NCI-H345 (cell line): ENCODE results near the gene TRIM27.
"Not testable (repeated sequence)": the region's sequence is repeated elsewhere in the genome, so short reads cannot be mapped to it uniquely, and the experiment has no call there.

ENCODE experiments used
- DNase-seq: peaks from one replicate; lab custom pipeline; 2025; lab: John Stamatoyannopoulos, UW

TRIM27 gene

DNA sequence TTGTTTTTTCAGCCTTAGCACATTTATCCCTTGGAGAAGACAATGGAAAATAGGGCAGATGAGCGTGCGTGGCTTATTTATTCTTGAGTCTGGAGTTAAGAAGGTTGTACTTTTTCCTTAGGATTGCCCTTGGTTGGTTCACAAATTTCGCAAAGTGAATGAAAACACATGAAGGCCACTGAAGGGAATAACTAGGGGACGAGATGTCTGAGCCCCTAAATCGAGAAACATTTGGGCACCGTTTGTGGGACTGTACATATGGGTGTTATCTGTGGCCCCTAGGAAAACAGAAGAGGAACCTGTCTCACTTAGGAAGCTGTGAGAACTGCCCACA is 19.4 kb upstream of the TRIM27 start:
- no peak for DNase-seq

DNA sequence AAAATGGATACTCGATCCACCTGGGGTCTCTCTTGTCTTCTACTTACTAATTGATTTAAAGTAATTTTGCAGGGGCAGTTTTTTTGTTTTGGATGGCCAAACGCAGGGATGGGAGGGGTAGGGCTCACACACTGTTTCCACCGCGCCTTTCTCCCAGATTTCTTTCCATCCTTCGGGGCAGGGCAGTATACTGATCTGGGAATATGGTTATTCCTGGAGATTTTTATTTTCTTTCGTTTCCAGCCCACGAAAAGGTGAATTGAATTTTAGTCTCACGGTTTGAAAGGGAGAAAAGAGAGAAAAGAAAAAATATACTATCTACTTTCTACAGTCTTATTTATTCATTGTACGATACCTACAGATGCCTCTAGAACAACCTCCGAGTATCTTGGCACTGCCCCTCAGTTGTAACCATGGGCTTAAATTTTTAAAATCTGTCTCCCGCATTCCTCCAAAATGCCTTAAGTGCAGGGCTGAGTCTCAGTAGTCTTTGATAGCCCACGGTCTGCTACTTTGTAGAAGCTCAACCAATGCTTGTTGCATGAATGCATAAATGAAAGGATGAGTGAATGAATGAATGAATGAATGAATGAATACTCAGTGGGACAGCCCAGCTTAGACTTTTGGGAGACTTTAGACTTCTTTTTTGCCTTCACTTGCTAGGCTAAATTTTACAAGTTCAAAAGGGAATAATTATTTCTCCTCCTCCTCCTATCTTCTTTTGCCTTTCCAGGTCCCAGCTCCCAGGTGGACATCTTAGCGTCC is 18.1 kb upstream of the TRIM27 start:
- no peak for DNase-seq

- DNase-seq = peak; percentile 86
Measured at GRCh38 chr6:28940858-28941683, 17.3 kb upstream of the TRIM27 start.

- peak; percentile 65 for DNase-seq
Measured at GRCh38 chr6:28940294-28940857, 16.6 kb upstream of the TRIM27 start.

DNA sequence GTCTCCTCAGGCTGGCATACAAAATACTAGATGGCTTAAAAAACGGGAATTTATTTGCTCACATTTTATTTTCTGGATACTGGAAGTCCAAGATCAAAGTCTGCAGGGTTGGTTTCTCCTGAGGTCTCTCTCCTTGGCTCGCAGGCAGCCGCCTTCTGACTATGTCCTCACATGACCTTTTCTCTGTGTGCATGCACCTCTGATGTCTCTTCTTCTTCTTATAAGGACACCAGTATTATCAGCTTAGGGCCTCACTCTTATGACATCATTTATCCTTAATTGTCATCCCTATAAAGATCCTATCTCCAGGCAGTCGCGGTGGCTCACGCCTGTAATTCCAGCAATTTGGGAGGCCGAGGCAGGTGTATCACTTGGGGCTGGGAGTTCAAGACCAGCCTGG is 9.3 kb upstream of the TRIM27 start:
- no peak for DNase-seq

DNA sequence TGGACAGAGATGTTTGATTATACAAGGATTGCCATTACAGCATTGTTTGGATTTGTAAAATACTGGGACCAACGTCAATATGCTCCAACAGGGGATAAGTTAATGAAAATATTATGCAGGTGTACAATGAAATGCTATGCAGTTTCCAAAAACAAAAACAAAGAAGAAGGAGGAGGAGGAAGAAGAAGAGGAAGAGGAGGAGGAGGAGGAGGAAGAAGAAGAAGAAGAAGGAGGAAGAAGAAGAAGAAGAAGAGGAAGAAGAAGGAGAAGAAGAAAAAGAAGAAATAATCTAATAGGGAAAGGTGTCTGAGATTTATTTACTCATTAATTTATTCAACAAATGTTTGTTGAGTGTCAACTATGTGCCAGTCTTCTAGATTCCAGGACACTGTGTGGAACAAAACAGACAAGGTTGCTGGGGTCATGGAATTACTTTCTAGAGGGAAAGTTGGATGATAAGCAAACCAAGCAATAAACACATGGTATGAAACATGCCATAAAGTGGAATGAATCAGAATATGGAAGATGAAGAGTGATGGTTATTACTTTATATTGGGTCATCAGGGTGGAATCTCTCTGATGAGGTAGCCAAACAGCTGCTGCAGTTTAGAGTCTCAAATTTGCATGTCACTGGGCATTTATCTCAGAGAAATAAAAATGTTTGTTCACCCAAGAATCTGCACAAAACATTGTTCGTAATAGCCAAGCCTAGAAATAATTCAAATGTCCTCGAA is 6.3 kb upstream of the TRIM27 start:
- no peak for DNase-seq

DNA sequence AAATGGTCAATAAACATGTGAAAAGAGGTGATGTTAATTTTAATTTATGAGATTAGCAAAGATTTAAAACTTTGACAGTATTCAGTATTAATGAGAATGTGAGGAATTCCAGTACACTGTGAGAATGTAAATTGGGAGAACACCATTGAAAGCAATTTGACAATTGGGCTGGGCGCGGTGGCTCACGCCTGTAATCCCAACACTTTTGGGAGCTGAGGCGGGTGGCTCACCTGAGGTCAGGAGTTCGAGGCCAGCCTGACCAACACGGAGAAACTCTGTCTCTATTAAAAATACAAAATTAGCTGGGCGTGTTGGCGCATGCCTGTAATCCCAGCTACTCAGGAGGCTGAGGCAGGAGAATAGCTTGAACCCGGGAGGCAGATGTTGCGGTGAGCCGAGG is 5.6 kb upstream of the TRIM27 start:
- DNase-seq = not testable (repeated sequence)

GRCh38 chr6:28927846-28928245 is 4.1 kb upstream of the TRIM27 start:
- DNase-seq = no peak

DNA sequence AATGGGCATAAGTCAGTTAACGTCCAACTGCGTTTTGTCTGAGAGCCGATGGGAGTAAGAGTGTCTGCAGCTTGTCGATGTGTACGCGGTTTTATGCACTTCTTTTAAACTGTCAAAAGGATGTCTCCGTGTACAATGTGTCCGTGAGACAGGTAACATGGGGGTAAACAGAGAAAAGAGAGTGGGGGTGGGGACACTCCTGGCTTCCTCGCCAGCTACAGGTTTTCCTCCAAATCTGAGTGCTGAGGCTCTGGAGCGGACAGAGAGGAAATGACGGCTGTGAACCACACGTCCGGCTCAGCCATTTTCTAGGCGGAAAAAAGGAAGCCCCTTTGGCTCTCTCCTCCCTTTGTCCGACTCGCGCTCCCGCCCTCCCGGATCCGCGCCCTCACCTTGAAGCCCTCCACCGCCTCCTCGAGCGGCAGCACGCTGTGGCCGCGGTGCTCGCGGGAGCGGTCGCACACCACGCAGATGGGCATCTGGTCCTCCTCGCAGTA is 916 bp downstream of the TRIM27 start:
- DNase-seq = peak; percentile 49

DNA sequence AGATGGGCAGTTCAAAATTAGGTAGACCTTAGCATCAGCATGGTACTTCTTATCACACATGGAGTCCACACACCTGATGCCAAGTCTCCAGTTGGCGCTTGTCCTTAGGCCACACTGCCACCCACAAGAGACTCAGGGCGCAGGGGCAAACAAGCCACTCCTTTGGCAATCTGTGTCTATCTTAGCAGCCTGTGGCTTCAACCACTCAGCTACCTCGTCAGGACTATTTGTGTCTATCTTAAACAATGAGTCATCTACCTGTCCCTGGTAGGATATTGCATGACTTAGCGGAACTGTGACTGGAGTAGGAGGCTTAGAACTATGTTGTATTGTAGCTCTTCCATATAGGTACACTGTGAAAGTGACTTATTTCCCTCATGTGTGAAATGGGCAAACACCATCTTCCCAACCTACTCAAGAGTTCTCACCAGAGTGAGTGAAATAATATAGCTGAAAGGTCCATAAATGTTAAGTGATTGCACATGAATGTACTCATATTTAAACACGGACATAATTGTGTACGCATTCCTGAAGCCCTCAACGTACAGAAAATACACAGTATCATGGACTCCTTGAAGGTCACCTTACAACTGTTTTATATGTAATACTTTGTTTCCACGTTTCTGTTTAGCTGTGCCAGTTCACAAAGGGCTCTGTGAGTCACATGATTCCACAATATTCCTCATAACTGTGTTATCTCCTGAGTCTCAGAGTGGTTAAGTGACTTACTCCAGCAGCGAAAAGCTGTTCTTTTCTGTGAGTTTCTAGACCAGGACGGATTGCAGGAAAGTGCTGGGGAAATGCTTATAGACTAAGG is 1.6 kb downstream of the TRIM27 start:
- DNase-seq = peak; percentile 5

DNA sequence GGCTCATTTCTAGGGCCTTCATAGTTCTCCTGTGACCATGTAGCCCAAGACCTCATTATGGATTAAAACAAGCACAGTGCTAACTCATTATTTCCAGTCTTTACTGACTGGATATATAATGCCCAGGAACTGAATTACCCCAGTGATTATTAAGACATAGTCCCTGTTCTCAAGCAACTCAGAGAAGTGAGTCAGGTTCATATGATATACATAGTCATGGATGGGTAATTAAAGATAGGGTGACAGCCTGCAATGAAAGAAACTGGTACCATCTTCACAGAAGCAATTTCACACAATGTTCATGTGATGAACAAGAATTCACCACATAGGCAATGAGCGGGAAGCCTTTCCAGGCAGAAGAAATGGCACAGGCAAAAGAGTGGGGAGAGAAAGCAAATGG is 3.5 kb downstream of the TRIM27 start:
- no peak for DNase-seq

GRCh38 chr6:28914941-28915340 is 8.8 kb downstream of the TRIM27 start:
- DNase-seq = no peak

DNA sequence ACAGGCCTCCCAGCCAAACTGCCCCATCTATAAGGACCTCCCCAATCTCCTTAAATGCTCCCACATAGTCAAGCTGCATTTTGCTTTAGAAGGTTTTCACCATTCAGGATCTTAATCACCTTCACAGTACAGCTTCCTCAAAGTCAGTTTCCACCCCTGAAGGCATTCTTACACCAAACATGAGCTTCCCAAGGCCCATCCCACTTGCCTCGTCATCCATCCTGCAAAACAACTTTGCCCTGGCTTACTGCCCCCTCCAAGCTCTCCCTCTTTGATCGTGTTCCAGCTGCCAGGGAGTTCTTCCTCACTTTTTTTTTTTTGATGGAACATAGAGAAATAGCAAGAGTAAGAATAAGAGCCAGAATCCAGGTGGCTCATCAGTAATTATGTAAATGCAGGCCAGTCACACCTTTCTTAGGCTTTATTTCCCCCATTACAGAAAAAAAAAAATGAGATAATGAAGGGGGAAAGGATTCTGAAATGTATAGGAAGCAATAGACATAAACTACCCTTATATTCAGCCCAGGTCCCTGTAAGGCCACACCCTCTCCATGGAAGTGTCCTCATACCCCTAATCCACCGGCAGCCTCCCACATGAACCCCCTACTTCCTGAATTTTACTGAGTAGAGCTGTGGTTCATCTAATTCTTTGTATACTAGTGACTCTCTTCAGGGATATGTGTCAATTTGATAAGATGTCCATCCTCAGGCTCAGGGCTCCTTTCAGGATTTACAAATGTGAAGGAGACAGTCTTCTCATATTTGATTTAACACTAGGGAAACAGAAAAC is 12.7 kb downstream of the TRIM27 start:
- no peak for DNase-seq

GRCh38 chr6:28907394-28907793 is 16.4 kb downstream of the TRIM27 start:
- no peak for DNase-seq

DNA sequence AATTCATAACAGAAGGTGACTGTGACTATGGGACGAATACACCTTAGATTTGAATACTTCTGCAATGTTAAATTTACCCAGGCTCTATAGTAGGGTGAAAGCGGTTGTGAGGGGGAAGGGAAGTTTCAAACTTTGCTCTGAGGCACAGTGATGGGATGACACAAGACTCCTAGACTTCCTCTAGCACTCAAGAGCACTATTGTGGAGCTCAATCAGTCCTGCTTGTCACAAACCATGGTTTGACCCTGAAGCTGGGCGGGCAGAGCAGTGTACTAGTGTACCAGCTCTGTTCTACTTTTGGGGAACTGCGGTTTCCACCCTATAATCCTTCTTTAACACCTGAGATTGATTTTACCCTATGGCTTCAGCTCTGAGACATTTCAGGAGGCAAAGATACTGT is 17.1 kb downstream of the TRIM27 start:
- DNase-seq = no peak

GRCh38 chr6:28903686-28904085 is 20.1 kb downstream of the TRIM27 start:
- DNase-seq = no peak

DNA sequence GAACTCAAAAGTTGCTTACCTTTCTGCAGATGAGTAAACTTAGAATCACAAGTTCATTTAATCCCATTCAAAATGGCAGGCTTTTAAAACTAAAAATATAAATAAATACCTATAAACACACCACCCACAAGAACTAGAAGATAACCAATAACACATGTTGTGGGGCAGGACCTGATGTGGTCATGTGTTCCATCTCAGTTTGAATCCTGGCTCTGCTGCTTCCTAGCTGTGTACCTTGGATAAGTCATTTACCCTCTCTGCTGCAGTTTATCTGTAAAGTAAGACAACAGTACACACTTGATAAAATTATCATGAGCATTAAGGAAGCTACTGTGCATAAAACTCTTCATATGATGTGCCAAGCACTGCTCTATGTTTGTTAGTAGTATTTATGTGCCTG is 22.0 kb downstream of the TRIM27 start:
- DNase-seq = no peak

GRCh38 chr6:28900577-28901256 is 23.1 kb downstream of the TRIM27 start:
- DNase-seq = no peak

DNA sequence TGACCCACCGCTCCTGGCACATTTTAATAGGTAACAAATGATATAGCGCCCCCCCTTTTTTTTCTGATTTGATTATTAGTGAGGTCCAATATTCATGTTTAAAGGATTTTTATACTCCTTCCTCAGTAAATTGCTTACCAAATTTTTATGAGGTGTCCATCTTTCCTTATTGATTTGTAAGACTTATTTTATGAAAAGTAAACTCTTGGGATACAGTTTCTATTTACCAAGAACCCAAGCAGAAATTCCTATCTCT is 25.1 kb downstream of the TRIM27 start:
- DNase-seq = no peak

DNA sequence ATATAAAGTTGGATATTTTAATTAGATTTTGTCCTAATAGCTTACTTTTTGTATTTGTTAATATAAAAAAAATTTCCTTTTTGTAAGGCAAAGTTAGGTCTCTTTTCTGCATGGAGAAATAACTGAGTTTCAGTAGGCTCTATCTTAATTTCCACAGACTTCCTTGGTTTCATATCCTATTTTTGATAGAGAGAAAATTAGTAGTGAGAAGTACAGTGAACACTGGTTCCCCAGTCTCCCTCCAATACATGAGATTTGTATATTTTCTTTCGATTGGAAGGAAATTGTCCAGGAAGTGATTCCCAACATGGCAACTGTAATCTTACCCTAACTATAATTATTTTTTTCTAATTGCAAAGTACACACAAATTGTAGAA is 26.4 kb downstream of the TRIM27 start:
- no peak for DNase-seq
